WI38 (cell line): ENCODE measurements around the gene ZBTB46.

Experiments used
- H3K4me3 ChIP-seq: 2 replicates; pipeline ENCODE4 v1.5.1; 2011; ENCODE audit warnings: low read depth, mild to moderate bottlenecking, control low read depth, low read length
- CTCF ChIP-seq: IDR thresholded peaks from 2 replicates; pipeline ENCODE4 v1.5.1; 2012; ENCODE audit warnings: low read depth, mild to moderate bottlenecking, control low read depth, low read length

Gene ZBTB46

GRCh38 chr20:63840405-63840828 is 9.4 kb upstream of the ZBTB46 start:
- no peak for TF ChIP-seq CTCF
- no peak overlapping the region for H3K4me3 ChIP-seq

GRCh38 chr20:63839620-63840019 is 8.6 kb upstream of the ZBTB46 start:
- H3K4me3 ChIP-seq: no peak overlapping the region
- no peak for TF ChIP-seq CTCF

- H3K4me3 ChIP-seq: no peak overlapping the region
- no peak for TF ChIP-seq CTCF
These were observed 6.4 kb upstream of the ZBTB46 start for GRCh38 chr20:63837479-63837878.

- TF ChIP-seq CTCF: no peak
- no peak overlapping the region for H3K4me3 ChIP-seq
These were observed 5.6 kb upstream of the ZBTB46 start for GRCh38 chr20:63836458-63837344.

GRCh38 chr20:63835021-63835858 is 4.2 kb upstream of the ZBTB46 start:
- no peak for TF ChIP-seq CTCF
- H3K4me3 ChIP-seq: no peak overlapping the region

- no peak for TF ChIP-seq CTCF
- H3K4me3 ChIP-seq: no peak overlapping the region
These were observed 3.4 kb upstream of the ZBTB46 start for GRCh38 chr20:63834491-63834880.
